Endometrium (tissue), 2 donors: ENCODE measurements around the gene SIL1.

ENCODE experiments used
- FAIRE-seq: peaks from 2 replicates; lab custom pipeline; 2012; peaks lifted over from hg19 to GRCh38; lab: Jason Lieb, UNC
- donor health status: control.
- donor health status: control.

The SIL1 gene

DNA sequence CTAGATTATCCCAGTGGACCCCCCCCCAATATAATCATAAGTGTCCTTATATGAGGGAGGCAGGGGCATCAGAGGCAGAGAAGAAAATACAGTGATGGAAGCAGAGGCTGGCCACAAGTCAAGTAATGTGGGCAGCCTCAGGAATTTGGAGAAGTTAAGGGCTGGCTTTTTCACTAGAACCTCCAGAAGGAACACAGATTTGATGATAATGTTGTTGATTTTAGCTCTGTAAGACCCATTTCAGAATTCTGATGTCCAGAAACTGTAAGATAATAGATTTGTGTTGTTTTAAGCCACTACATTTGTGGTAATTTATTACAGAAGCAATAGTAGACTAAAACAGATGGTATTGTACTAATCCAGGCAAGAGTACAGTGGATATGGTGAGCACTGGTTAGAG is 286.7 kb downstream of the SIL1 start:
- FAIRE-seq, result no peak

DNA sequence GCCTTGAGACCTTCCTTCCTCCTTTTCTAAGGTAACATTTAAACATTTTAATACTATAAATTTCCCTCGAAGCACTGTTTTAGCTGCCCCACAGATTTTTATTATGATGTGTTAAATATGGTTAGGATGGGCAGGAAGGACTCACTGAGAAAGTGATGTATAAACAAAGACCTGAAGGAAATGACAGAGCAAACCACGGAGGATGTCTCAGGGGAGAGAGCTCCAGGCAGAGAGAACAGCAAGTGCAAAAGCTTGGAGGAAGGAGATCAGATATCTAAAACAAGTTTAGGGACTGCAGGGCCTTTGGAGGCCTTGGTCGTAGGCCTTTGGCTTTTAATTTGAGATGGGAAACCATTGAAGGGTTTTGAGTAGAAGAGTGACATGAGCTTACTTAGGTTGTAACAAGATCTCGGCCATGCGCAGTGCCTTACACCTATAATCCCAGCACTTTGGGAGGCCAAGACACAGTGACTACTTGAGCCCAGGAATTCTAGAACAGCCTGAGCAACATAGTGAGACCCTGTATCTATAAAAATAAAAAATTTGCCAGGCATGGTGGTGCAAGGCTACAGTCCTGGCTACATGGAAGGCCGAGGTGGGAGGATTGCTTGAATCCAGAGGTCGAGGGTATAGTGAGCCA is 287.5 kb downstream of the SIL1 start:
- no peak for FAIRE-seq

DNA sequence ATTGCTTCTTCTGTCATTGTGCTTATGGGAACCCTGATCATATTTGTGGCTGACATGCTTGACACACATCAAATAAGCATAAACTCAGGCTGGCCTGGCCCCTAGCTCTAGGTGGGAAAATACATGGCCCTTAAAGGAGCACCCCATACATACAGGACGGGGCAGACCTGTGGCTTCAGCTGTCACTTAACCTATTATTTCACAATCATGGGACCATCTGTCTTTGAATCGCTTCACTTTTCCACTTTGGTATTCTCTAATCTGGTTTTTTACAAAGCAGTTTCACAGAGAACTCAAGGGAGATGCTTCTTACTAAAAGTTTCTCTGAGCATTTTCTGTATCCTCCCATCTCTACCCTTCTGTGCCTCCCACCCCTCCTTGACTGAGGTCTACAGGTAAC is 288.4 kb downstream of the SIL1 start:
- FAIRE-seq, result no peak

DNA sequence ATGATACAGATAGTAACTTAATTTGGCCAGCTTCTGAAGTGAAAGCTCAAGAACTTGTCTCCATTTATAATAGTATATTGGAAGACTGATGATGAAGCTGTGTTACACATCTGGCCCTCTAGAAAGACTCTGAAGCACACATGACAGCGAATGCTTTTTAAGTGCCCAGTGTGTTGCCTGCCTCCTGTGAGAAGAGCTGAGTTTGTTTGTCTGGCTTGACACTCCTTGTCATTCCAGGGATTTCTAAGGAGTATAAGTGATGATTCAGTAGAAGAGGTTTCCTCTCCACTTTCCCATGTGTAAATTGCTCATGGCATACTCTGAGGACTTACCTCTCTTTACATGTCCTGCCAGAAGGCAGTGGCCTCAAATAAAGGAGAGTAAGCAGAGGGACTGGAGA is 292.6 kb downstream of the SIL1 start:
- no peak for FAIRE-seq

DNA sequence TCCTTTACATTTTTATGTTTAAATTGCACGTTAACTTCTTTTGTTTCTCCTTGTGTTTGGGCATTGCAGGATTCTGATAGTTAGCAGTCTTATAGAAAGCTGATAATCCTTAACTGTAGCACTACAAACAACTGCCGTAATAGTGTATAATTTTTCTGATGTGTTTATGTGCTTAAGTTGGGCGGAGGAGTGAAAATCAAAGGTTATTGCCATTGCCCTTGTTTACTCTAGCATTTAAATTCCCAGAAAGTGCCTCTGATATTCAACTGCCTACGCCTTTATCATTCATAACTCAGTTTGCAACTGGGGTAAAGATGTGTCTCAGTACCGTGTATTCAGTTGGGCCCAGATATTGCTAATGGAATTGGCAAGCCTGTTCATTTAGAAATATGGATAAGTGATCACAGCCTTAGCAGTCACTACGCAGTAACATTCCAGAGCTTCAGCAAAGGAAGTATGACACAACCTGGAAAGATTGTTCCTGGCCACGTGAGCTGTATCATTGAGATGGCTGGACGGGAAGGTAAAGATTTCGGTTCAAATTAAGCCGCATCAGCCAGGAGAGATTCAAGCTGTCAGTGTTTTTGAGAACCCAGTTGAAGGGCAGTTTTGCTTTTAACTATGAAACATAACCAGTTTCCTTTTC is 294.9 kb downstream of the SIL1 start:
- FAIRE-seq, result no peak

DNA sequence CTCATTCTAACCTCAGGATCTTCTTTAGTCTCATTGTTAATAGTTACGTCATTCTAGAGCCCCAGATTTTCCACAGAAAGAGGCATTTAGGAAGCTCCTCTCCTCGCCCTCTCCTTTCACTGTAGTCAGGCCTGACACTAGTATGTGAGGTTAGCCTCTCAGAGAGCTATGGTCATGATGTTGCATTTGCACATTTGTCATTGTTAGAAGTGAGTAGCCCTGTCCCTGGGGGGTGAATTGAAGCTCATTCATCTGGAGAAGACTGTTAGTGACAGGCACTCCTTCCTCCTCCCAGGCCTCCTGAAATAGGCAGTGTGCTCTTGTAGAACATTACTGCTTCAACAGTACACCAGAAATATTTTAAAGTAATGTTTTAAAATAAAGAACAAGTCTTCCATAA is 296.5 kb downstream of the SIL1 start:
- no peak for FAIRE-seq

DNA sequence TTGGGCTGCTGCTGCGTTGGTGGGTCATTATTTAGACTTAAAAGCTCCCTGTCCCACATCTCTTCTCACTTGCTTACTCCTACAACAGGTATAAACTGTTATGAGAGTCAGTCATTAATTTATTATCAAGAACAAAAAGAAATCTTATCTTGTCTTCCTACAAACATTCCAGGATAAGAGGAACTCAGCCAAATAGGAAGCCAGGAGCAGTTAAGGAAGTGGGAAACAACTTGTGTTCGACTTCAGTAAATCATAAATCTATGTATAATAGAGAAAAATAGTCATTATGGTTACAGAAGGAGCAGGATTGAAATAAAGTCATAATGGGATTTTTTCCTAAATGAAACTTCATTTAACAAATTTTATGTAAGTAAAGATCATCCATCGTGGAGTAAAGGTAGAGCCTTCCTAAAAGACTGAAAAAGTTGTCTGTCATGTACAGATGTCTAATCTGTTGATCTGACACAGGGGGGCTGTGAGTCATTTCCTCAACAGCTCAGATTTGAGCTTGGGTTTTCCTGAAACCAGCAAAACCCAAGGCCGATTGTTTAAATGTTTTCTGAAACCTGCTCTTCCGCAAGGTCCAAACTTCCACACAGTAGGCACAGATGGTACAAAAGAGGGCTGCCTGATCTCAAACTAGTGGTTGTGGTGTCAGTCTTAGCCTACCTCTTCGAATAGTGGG is 297.7 kb downstream of the SIL1 start:
- FAIRE-seq, result no peak

DNA sequence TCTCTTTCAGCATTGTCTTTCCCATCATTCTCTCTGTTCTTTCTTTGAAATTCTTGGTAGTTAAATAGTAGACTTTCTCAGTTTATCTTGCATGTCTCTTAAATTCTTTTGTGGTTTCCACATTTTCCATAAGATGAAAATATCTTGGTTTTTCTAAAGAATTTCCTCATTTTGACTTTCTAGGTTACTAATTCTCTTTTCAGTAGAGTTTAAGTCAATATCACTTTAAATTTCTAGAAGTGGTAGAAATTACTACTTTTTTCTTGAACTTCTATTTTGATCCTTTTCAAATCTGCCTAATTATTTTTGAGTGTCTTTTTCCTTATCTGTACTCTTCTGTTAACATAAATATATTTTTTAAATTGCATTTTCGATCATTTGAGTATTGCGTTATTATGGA is 299.4 kb downstream of the SIL1 start:
- FAIRE-seq, result no peak

DNA sequence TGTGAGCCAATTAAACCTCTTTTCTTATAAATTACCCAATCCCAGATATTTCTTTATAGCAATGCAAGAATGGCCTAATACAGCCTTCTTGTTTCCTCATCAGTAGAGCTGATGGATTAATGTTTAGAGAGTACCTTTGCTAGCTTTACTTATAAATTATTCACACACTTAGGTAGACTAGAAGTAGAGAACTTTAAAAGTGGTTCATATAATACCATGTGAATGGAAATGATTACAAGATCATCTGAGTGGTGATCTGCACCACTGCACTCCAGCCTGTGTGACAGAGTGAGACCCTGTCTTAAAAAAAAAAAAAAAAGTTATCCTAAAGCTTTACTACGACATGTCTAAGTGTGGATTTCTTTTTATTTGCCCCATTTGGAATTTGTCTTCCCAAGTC is 299.9 kb downstream of the SIL1 start:
- FAIRE-seq, result no peak
